ENCODE results near the gene SAMD7. TPM values are rescaled to one million over a fixed set of nuclear protein-coding genes. Genes with fewer than 3 reads are reported as not detected.

SAMD7 gene
- total RNA-seq, 1 experiment from 2014 or later: not detected

DNA sequence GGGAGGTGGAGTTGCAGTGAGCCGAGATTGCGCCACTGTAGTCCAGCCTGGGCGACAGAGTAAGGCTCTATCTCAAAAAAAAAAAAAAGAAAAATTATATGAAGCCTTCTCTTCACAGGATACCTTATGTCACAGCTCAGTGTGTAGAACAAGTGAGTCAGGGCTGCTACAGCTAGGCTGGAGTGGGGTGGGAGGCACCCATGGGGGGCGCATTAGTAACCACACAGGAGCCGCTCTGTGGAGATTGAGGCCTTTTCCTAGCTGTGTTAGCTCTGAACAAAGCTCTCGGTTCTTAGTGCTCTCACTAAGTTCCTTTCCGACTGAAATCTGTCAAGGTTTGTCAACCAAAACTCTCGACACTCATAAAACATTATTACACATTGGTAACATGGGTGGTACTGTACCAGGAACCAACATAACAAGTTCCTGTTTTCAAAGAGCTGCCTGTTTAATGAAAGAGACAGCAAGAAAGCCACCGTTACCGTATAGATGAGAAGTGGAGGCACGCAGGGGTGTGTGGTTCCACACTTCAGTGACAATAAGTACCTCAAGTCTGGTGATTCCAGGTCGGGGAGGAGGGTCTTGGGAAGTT is 46.1 kb upstream of the SAMD7 start:
- H3K4me1 Mint-ChIP-seq (ENCODE audit: low read depth, unreplicated experiment): peaks cover 17% of the 10 kb centered on the region
- intact Hi-C loops (cut with micrococcal nuclease; ENCODE audit: unreplicated experiment): no loop called here
- H3K9me3 Mint-ChIP-seq (ENCODE audit: low read depth, unreplicated experiment): no peaks in the 10 kb centered on the region
- no peak for DNase-seq
- no peak overlapping the region for H3K27ac Mint-ChIP-seq (ENCODE audit: unreplicated experiment)
- BruUV-seq (replicated peaks): no TSS peak
- H3K36me3 Mint-ChIP-seq (ENCODE audit: insufficient read depth, unreplicated experiment): peaks cover 8% of the 10 kb centered on the region
- TF ChIP-seq, protein P1, sequence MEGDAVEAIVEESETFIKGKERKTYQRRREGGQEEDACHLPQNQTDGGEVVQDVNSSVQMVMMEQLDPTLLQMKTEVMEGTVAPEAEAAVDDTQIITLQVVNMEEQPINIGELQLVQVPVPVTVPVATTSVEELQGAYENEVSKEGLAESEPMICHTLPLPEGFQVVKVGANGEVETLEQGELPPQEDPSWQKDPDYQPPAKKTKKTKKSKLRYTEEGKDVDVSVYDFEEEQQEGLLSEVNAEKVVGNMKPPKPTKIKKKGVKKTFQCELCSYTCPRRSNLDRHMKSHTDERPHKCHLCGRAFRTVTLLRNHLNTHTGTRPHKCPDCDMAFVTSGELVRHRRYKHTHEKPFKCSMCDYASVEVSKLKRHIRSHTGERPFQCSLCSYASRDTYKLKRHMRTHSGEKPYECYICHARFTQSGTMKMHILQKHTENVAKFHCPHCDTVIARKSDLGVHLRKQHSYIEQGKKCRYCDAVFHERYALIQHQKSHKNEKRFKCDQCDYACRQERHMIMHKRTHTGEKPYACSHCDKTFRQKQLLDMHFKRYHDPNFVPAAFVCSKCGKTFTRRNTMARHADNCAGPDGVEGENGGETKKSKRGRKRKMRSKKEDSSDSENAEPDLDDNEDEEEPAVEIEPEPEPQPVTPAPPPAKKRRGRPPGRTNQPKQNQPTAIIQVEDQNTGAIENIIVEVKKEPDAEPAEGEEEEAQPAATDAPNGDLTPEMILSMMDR (IDR thresholded peaks at IDR 0.05; ENCODE audit: unreplicated experiment): no peak
- no peaks in the 10 kb centered on the region for H3K27me3 Mint-ChIP-seq (ENCODE audit: unreplicated experiment)
- CTCF ChIA-PET: interaction anchor here (0.6 to 1.0 kb wide), 3 partner anchors 18 to 156 kb away, joined by 3 to 4 read pairs (median 3); no protein-coding TSS in a partner anchor
- no peak overlapping the region for H3K4me3 Mint-ChIP-seq (ENCODE audit: low read depth, unreplicated experiment)

DNA sequence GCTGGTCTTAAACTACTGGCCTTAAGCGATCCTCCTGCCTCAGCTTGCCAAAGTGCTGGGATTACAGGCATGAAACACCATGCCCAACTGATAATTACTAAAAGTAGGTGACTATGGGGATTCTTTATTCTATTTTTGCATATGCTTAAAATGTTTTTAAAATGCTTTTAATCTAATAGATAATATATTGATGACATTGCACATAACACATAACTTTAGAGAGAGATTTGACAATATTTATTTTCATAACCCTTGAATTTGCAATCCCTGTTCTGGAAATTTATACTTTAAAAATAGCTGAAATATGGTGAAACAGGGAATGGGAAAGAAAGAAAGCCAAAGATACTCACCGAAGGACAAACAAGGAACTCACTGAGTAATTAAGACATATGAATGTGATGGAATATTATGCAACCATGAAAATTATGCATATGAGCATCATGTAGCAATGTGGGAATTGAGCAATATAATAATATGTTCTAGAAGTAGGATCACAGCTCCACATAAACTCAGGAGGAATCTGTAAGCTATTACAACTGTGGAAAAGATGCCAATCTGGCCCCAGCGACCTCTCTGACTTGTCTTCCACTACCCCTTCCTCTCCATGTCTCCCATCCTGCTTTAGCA is 43.7 kb upstream of the SAMD7 start:
- peaks cover 8% of the 10 kb centered on the region for H3K36me3 Mint-ChIP-seq (ENCODE audit: insufficient read depth, unreplicated experiment)
- H3K9me3 Mint-ChIP-seq (ENCODE audit: low read depth, unreplicated experiment): no peaks in the 10 kb centered on the region
- BruUV-seq (replicated peaks): no TSS peak
- no peaks in the 10 kb centered on the region for H3K27me3 Mint-ChIP-seq (ENCODE audit: unreplicated experiment)
- no peak overlapping the region for H3K4me3 Mint-ChIP-seq (ENCODE audit: low read depth, unreplicated experiment)
- TF ChIP-seq, protein P1 (IDR thresholded peaks at IDR 0.05; ENCODE audit: unreplicated experiment): no peak
- no peak for DNase-seq
- H3K4me1 Mint-ChIP-seq (ENCODE audit: low read depth, unreplicated experiment): peaks cover 35% of the 10 kb centered on the region
- CTCF ChIA-PET: no interaction called here
- no peak overlapping the region for H3K27ac Mint-ChIP-seq (ENCODE audit: unreplicated experiment)
- intact Hi-C loops (cut with micrococcal nuclease; ENCODE audit: unreplicated experiment): no loop called here

DNA sequence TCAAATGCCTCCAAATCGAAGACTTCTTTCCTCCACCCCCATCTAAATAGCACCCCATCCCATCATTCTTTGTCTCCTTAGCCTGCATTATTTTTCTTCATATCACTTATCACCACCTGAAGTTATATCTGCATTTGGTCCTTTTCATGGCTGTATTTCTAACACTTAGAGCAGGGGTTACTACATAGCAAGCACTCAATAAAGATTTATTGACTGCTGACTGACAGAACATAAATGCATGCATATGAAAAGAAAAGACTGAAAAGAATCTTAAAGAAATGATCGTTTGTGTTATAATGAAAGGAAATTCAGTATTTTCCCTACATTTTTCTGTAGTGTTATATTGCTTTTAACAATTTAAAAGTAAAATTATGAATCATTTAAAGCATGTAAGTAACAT is 43.0 kb upstream of the SAMD7 start:
- Mint-ChIP-seq H3K36me3 (ENCODE audit: insufficient read depth, unreplicated experiment) (peaks cover 8% of the 10 kb centered on the region), H3K4me1 (ENCODE audit: low read depth, unreplicated experiment) (peaks cover 35% of the 10 kb centered on the region), H3K27me3 (ENCODE audit: unreplicated experiment) (no peaks in the 10 kb centered on the region), H3K4me3 (ENCODE audit: low read depth, unreplicated experiment) (no peak overlapping the region), H3K27ac (ENCODE audit: unreplicated experiment) (peak overlapping the region; percentile 16), H3K9me3 (ENCODE audit: low read depth, unreplicated experiment) (no peaks in the 10 kb centered on the region)
- CTCF ChIA-PET: no interaction called here
- no TSS peak for BruUV-seq (replicated peaks)
- intact Hi-C loops (cut with micrococcal nuclease; ENCODE audit: unreplicated experiment): no loop called here
- TF ChIP-seq, protein P1 (IDR thresholded peaks at IDR 0.05; ENCODE audit: unreplicated experiment): no peak
- DNase-seq: no peak

DNA sequence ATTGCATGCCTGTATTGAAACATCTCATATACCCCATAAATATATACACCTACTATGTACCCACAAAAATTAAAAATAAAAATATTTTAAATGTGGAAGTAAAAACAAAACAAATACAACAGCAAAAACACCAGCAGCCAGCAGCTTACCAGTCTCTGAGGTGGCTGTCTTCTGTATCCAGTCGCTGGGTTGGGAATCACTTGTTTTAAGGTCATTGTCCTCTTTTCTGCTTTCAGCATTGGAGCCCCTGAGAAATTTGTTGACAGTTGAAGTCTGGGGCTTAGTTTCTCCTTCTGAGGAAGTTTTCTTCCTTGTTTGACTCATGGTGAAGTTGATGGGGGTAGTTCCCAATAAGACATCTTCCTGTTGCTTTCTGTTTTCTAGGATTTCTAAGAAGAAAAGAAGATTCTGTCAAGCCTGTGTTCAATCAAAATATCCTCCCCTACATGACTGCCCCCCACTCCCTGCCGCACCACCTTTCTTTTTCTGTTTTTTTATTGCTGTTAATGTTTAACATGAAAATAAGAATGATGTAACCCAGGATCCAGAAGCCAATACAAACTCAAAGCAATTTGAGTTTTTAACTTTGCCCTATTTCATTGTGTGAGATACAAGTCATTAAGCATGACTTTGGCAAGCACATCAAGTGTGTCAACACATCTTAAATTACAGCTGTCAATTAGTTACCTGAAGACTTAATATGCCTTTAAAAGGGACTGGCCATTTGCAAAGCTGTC is 41.7 kb upstream of the SAMD7 start, which contains the start of gene LRRC31:
LRRC31 (minus strand) TSS at position 452 of the 737 bp plus-strand sequence; CDS start at position 324, 128 bp downstream.
- TSS peak; percentile 82 for BruUV-seq (replicated peaks)

More for the DNA sequence above, 41.7 kb upstream of the SAMD7 start, which contains the start of gene LRRC31:
- Mint-ChIP-seq H3K4me1 (ENCODE audit: low read depth, unreplicated experiment) (peaks cover 35% of the 10 kb centered on the region), H3K36me3 (ENCODE audit: insufficient read depth, unreplicated experiment) (peaks cover 8% of the 10 kb centered on the region), H3K27ac (ENCODE audit: unreplicated experiment) (peak within 1 kb of the TSS; percentile 58), H3K27me3 (ENCODE audit: unreplicated experiment) (no peaks in the 10 kb centered on the region), H3K4me3 (ENCODE audit: low read depth, unreplicated experiment) (peak within 1 kb of the TSS; percentile 54), H3K9me3 (ENCODE audit: low read depth, unreplicated experiment) (peaks cover 1% of the 10 kb centered on the region)
- intact Hi-C loops (cut with micrococcal nuclease; ENCODE audit: unreplicated experiment): loop anchor here (5.0 kb wide), 1 partner anchor 97 kb away; the partner anchor contains the start of gene MYNN
- CTCF ChIA-PET: interaction anchor here (1.0 to 1.6 kb wide), 4 partner anchors 13 to 185 kb away, joined by 4 to 5 read pairs (median 4); no protein-coding TSS in a partner anchor
- peak; percentile 39 for DNase-seq
- TF ChIP-seq, protein P1 (IDR thresholded peaks at IDR 0.05; ENCODE audit: unreplicated experiment): no peak
